Stimulated activated CD4-positive, alpha-beta T cell treated with anti-CD3 and anti-CD28 coated beads, Interleukin-4, amount 100 ng/mL, for 1 hour (primary cell): Measurements from ENCODE around the gene FBXO5.

ENCODE experiments used
- DNase-seq: peaks from one replicate; pipeline ENCODE4 v3.0.0-alpha.2; 2020

Gene FBXO5

GRCh38 chr6:152946995-152947394 is 35.8 kb downstream of the FBXO5 start:
- DNase-seq: no peak

- no peak for DNase-seq
These were observed 36.4 kb downstream of the FBXO5 start for GRCh38 chr6:152946484-152946883.

- no peak for DNase-seq
These were observed 39.5 kb downstream of the FBXO5 start for GRCh38 chr6:152943260-152943897.

GRCh38 chr6:152942319-152942869 is 40.4 kb downstream of the FBXO5 start:
- DNase-seq: no peak

- DNase-seq: no peak
These were observed 41.1 kb downstream of the FBXO5 start for GRCh38 chr6:152941746-152942145.

GRCh38 chr6:152932865-152933264 is 50.0 kb downstream of the FBXO5 start:
- no peak for DNase-seq

GRCh38 chr6:152922706-152923105 is 60.1 kb downstream of the FBXO5 start:
- DNase-seq: no peak
